NCI-H1092 treated with DMSO at 0.1 percent for 48 hours (cell line): ENCODE data around the gene BAZ1A.

Source experiments
- DNase-seq: peaks from one replicate; lab custom pipeline; 2025; lab: John Stamatoyannopoulos, UW

BAZ1A gene

GRCh38 chr14:34875031-34875922, at the start of gene BAZ1A:
Gene BAZ1A (minus strand): TSS chr14:34875360. CDS start chr14:34874604, 756 bp downstream.
- peak; percentile 88 for DNase-seq

GRCh38 chr14:34920339-34920738, 45.2 kb upstream of the BAZ1A start:
- no peak for DNase-seq

- no peak for DNase-seq
These were observed 38.5 kb upstream of the BAZ1A start for GRCh38 chr14:34913619-34914018.

DNA sequence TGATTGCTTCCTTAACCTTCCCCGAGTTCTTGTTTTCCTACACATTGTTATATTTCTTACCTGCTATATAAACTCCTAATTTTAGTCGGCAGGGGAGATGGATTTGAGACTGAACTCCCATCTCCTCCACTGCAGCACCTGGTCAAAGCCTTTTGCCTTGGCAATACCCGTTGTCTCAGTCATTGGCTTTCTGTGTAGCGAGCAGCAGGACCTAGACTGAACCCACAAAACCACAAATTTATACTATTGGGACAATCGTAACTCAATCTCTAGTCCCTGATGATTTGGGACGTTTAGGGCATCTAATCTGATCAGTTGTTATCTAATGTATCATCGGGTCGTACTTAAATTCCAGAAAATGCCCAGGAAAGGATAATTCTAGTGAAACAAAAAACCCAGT, 37.8 kb upstream of the BAZ1A start:
- no peak for DNase-seq

- DNase-seq = no peak
These were observed 37.0 kb upstream of the BAZ1A start for GRCh38 chr14:34912182-34912581.

DNA sequence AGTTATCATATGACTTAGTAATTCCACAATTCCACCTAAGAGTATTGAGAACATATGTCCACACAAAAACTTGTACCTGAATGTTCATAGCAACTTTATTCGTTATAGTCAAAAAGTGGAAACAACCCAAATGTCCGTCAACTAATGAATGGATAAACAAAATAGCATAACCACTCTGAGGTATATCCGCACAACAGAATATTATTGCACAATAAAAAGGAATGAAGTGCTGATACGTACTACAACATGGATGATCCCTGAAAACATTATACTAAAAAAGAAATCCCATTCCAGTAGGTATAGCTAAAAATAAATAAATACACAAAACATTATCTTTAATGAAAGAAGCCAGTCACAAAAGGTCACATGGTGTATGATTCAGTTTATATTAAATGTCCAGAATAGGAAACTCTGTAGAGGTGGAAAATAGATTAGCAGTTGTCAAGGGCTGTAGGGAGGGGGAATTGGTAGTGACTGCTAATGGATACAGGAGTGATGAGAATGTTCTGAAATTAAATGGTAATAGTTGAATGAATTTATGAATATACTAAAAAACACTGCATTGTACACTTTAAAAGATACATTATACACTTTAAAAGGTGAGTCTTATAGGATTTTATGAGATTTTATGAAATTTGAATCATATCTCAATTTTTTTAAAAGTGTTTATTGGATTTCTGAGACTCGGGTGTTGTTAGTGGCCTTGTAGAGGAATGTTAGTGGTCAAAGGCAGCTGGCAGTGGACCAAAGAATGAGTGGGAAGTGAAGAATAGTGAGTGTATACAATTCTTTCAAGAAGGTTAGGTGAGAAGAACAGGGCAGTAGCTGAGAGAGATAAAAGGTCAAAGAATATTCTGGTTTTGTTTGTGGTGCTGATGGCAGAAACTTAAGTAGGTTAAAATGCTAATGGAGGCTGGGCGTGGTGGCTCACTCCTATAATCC, 36.3 kb upstream of the BAZ1A start:
- DNase-seq = no peak

DNA sequence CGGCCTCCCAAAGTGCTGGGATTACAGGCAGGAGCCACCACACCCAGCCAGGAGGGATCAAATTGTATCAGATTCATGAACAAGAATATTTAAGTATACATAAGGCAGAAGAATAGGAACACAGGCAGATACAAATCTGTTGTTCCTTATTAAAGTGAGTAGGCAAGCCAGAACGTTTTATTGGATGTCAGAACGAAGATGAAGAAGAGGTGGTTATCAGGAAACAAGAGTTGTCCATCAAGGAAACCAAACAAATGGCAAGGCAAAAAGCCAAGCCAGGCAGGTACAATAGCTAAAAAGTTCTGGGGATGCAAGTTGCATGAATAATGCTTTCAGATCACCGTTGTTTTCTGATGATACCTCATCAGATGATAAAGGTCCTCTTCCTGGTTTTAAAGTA, 31.1 kb upstream of the BAZ1A start:
- no peak for DNase-seq

GRCh38 chr14:34895277-34895676, 20.1 kb upstream of the BAZ1A start:
- no peak for DNase-seq

- DNase-seq = no peak
These were observed 15.8 kb upstream of the BAZ1A start for GRCh38 chr14:34890937-34891336.

- DNase-seq = no peak
These were observed 13.0 kb upstream of the BAZ1A start for GRCh38 chr14:34888186-34888585.

DNA sequence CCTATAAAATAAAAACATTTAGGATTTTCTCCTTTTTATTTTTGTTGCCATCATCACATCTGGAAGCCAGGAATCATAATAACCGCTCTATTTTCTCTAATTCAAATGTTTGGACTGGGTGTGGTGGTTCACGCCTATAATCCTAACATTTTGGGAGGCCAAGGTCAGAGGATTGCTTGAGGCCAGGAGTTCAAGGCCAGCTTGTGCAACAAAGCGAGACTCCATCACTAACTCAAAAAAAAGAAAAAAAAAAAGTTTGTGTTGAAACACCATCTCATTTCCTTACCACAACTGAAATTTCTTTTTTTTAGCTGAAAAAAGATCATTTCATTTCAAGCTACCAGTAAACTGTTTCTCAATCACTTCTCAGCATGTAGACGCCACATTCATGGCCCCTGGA, 8.8 kb upstream of the BAZ1A start:
- DNase-seq = no peak

DNA sequence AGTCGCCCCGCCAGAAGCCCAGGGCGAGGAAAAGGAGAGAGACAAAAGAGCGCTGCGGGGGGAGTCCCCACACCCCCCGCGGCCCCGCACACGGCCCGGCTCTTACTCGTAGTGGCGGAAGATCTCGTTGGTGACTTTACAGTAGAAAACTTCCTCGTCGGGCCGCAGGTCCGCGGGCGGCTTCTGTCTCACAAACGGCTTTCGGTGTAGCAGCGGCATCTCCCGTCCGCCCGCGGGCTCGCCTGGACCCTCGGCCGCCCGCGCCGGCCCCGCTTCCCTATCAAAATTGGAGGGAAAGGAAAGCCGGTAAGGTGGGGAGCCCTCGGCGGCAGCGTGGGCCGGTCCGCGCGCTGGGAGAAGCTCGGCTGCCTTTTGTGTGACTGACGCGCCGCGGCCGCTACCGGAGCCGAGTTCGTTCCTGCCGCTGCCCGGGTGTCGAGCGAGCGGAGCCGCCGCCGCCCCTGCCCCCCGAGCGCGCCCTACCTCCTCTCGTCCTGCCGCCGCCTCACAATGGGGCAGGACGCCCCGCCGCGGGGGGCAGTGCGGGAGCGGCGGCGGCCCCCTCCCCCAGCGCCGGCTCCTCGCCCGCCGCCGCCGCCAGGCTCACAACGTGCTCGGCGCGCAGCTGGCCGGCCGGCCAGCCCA, 652 bp downstream of the BAZ1A start:
- peak; percentile 81 for DNase-seq

DNA sequence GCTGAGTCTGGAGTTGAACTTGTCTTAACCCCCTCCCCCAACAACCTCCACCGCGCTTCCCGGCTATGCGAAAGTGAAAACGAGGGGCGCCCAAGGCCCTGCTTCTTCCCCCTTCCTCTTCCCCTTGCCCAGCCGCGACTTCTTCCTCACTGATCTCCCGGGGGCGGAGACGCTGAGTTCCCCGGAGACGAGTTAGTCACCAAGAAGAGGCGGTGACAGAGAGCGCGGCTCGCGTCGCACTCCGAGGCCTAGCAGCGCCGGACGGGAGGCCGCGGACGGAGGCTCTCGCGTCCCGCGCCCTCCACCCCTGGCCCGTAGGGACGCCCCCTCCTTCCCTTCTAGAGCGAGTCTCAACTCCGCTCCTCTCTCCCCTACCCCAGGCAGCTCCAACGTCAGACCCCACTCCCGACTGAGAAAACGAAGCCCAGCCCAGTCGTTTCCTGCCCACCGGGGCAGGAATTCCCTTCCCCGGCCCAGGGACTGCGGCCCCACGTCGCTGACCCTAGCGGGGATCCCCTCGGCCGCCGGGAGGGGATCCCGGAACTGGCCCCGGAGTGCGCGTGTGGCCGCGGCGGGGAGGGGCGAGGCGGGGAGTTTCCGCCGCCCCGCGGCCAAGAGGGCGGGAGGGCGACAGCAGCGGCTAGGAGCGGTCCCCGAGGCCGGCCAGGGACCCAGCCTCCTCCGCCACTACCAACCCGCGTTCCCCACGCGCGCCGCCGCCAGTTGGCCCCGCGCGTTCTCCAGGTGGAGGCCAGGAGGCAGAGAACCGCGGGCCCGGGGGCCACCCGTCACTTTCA, 1.4 kb downstream of the BAZ1A start:
- peak; percentile 68 for DNase-seq

DNA sequence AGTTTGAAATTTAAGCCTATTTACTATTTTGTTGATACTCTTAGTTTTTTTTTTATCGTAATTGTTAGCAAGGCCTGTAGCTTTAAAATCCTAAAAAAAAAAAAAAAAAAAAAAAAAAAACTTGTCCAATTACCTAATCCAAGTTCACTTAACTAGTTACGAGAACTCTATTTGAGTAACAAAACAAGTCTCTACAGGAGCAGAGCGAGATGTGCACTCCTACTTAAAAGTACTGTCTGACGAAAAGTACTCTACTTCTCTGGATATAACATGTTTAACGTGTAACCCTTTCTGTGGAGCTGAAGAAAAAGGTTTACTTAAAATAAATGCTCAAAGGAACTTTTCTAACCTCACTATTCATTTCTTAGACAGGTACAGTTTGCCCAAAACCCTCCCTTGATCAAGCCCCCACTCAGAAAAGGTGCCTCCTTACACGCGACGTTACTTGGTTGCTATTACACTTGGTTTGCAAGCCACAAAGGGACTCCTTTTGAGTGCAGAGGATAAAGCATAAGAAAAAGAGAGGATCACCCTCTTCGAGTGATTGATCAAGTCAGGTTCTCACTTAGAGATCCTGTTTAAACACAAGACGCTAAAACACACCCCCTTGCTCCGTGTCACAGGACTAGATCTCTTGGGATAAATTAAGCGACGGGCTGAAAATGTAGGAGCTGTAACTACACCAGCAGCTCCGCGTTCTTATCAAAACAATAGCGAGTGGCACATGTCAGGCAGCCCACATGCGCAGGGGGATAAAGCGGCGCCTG, 2.2 kb downstream of the BAZ1A start:
- peak; percentile 30 for DNase-seq

DNA sequence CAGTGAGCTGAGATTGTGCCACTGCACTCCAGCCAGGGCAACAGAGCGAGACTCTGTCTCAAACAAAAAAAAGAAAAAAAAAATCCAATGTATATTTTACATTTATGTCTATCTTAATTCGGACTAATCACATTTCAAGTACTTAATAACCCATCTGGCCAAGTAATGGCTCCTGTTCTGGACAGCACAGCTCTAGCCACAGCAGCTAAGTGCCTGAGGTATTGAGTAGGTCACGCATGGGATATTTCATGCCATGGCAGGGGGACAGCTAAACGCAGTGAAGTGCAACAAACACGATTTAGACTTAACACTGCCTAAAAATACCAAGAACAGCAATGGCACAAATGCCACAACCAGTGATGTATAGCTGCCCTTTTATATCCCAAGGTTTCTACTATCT, 8.0 kb downstream of the BAZ1A start:
- no peak for DNase-seq

DNA sequence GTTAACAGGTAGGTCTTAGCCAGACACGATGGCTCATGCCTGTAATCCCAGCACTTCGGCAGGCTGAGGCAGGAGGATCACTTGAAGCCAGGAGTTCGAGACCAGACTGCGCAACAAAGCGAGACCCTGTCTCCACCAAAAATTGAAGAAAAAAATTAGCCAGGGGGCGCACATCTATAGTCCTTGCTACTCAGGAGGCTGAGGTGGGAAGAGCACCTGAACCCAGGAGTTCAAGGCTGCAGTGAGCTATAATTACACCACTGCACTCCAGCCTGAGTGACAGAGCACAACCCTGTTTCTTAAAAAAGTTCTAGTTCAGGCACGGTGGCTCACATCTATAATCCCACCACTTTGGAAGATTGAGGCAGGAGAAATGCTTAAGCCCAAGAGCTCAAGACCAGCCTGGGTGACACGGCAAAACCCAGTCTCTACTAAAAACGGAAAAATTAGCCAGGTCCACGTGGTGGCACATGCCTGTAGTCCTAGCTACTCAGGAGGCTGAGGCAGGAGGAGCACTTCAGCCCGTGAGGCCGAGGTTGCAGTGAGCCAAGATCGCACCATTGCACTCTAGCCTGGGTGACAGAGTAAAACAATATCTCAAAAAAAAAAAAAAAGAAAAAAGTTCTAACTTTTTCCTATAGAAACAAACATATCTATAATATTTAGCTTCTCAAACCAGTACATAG, 9.1 kb downstream of the BAZ1A start:
- no peak for DNase-seq

DNA sequence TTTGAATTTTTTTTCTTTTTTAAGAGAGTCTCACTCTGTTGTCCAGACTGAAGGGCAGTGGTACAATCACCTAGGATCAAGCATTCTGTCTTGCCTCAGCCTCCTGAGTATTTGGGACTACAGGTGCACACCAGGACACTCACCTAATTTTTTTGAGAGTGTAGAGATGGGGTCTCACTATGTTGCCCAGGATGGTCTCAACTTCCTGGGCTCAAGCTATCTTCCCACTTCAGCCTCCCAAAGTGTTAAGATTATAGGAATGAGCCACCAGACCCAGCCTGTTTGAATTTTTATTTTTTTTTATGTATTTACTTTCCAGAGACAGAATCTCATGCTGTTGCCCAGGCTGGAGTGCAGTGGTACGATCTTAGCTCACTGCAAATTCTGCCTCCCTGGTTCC, 11.3 kb downstream of the BAZ1A start:
- DNase-seq = no peak

GRCh38 chr14:34858765-34859164, 16.4 kb downstream of the BAZ1A start:
- DNase-seq = no peak

DNA sequence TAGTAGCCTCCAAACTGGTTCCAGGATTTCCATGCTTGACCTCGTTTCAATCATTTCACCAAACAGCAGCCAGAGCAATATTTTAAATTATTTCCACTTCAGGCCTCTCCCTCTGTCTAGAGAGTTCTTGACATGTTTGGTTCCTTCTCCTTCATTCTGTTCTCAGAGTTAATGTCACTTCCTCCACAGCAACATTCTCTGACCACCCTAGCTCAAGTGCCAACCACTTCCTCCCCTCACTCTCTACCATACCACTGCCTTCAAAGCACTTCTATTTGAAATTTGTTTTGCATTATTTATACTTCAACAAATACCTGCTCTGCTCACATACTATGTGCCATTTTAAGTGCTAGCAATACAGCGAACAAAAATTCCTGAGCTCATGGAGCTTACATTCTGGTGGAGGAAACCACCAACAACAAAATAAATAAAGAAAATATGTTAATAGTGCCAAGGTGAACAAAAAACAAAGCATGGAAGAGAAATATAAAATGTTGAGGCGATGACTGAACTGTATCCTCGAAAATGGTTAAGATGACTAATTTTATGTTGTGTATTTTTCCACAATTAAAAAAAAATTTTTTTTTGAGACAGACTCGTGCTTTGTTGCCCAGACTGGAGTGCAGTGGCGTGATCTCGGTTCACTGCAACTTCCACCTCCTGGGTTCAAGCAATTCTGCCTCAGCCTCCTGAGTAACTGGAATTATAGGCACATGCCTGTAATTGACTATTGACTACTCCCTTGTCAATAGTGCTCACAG, 17.3 kb downstream of the BAZ1A start:
- no peak for DNase-seq
